Spleen (tissue), 3 donors: ENCODE data around the gene CHCHD6.

Experiments used
- POLR2A ChIP-seq, 3 donors: fragments of 450-650 bp; IDR thresholded peaks; one replicate each; pipeline ENCODE4 v1.5.1; 2017; ENCODE audit warnings: antibody characterized with exemption in 3 of 3, mild to moderate bottlenecking in 1 of 3
- POLR2AphosphoS5 ChIP-seq, 3 donors: sonication (generic); formaldehyde crosslinking; IDR thresholded peaks; one replicate each; pipeline ENCODE4 v1.5.1; 2017; ENCODE audit warnings: antibody characterized with exemption in 3 of 3

DNA sequence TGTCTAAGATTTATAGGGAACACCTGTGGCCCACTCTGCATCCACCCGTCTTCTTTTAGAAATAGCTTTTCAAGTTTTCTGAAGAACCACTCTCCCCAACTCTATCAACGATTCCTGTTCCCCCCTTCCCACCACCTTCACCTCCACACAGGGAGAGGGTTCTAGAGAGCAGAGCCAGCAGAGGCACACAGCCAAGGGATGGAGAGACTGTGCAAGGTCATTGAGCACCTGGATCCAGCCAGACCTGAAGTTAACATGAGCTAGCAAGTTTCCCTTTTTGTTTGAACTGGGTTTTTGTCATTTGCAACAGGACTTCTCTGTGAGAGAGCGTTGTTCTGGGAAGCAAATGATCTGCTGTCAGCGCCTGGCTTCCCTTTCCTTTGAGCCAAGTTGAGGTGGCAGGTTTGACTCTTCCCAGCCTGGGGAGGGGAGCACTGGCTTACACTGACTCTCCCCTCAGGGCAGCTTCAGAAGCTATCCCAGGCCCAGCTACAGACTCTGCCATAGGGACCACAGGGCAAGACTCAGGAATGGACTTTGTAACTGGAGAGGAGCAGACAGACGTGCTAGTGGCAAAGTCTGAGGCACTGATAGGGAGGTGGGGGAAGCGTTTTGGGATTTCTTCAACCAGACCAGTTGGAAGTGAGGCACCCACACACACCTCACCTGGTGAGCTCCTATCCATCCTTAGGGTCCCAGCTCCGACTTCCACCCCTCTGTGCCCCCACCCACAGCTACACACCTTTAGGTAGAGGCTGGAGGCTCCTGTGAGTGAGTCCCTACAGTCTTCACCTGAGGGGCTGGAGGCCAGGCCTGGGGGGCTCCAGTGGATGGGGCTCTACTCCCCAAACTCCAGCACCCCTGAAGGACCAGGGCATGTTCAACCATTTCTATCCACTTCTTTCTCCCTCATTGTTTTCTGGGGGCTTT lies 259.5 kb downstream of the CHCHD6 start:
- TF ChIP-seq POLR2AphosphoS5 (IDR thresholded peaks at IDR 0.05): no peak
- TF ChIP-seq POLR2A (IDR thresholded peaks at IDR 0.05): no peak
